ENCODE data around the gene AHCTF1. TPM values are rescaled to one million over a fixed set of nuclear protein-coding genes. Genes with fewer than 3 reads are reported as not detected.
"Not testable (repeated sequence)": the region's sequence is repeated elsewhere in the genome, so short reads cannot be mapped to it uniquely, and the experiment has no call there.

Gene AHCTF1
- total and polyA plus RNA-seq, 2 donors (not counting 1 experiment from before 2014, with no cell fraction given): 15.8 to 30.6 TPM

GRCh38 chr1:246865921-246866320 lies 65.8 kb downstream of the AHCTF1 start:
- no peaks in the 10 kb centered on the region for H4K20me1 ChIP-seq (ENCODE audit: control insufficient read depth, extremely low read depth, insufficient read depth, low read length)

GRCh38 chr1:246863791-246864190 lies 68.0 kb downstream of the AHCTF1 start:
- H3K4me2 ChIP-seq (ENCODE audit: extremely low read depth, insufficient read depth, low read length); H3K9me3 ChIP-seq (ENCODE audit: control insufficient read depth, insufficient read depth, low read depth, low read length); H3K9ac ChIP-seq (ENCODE audit: insufficient read depth, low read length); H4K20me1 ChIP-seq (ENCODE audit: control insufficient read depth, extremely low read depth, insufficient read depth, low read length); H3K4me1 ChIP-seq (ENCODE audit: control insufficient read depth, extremely low read depth, insufficient read depth, low read length); H3K4me3 ChIP-seq (replicated peaks in 1 of 4; ENCODE audit: control extremely low read depth in 1 of 4, insufficient read depth in 1 of 4, low read depth in 3 of 4, low read length in 4 of 4); H3K79me2 ChIP-seq (ENCODE audit: control insufficient read depth, insufficient read depth, low read length); H3K27me3 ChIP-seq (ENCODE audit: control insufficient read depth, insufficient read depth, low read length); H3K36me3 ChIP-seq (ENCODE audit: control insufficient read depth, insufficient read depth, low read length); H3K27ac ChIP-seq (ENCODE audit: insufficient read depth, low read length); H2AFZ ChIP-seq (ENCODE audit: low read length); DNase-seq (ENCODE audit: low read depth in 2 of 2): not testable (repeated sequence)

More at GRCh38 chr1:246865921-246866320, 65.8 kb downstream of the AHCTF1 start:
- no peak overlapping the region for H3K4me3 ChIP-seq (replicated peaks in 1 of 4; ENCODE audit: control extremely low read depth in 1 of 4, insufficient read depth in 1 of 4, low read depth in 3 of 4, low read length in 4 of 4)
- no peak for DNase-seq (ENCODE audit: low read depth in 2 of 2)
- H3K4me2 ChIP-seq (ENCODE audit: extremely low read depth, insufficient read depth, low read length): no peak overlapping the region
- H3K36me3 ChIP-seq (ENCODE audit: control insufficient read depth, insufficient read depth, low read length): peaks cover 2% of the 10 kb centered on the region
- no peak overlapping the region for H3K27ac ChIP-seq (ENCODE audit: insufficient read depth, low read length)
- H3K9me3 ChIP-seq (ENCODE audit: control insufficient read depth, insufficient read depth, low read depth, low read length): no peaks in the 10 kb centered on the region
- TF ChIP-seq CTCF (conservative IDR thresholded peaks at IDR 0.05 in 1 of 2, IDR thresholded peaks at IDR 0.05 in 1 of 2; ENCODE audit: low read depth in 1 of 2, low read length in 2 of 2) (no peak), EZH2 (IDR thresholded peaks at IDR 0.05; ENCODE audit: low read length, missing control alignments) (no peak)
- no peak overlapping the region for H3K9ac ChIP-seq (ENCODE audit: insufficient read depth, low read length)
- no peaks in the 10 kb centered on the region for H3K79me2 ChIP-seq (ENCODE audit: control insufficient read depth, insufficient read depth, low read length)
- H2AFZ ChIP-seq (ENCODE audit: low read length): no peak overlapping the region
- no peaks in the 10 kb centered on the region for H3K4me1 ChIP-seq (ENCODE audit: control insufficient read depth, extremely low read depth, insufficient read depth, low read length)
- no peaks in the 10 kb centered on the region for H3K27me3 ChIP-seq (ENCODE audit: control insufficient read depth, insufficient read depth, low read length)

GRCh38 chr1:246860401-246860800 lies 71.3 kb downstream of the AHCTF1 start:
- Histone ChIP-seq H3K36me3 (ENCODE audit: control insufficient read depth, insufficient read depth, low read length) (peaks cover 2% of the 10 kb centered on the region), H3K79me2 (ENCODE audit: control insufficient read depth, insufficient read depth, low read length) (no peaks in the 10 kb centered on the region), H3K9me3 (ENCODE audit: control insufficient read depth, insufficient read depth, low read depth, low read length) (no peaks in the 10 kb centered on the region), H3K4me1 (ENCODE audit: control insufficient read depth, extremely low read depth, insufficient read depth, low read length) (no peaks in the 10 kb centered on the region), H3K27ac (ENCODE audit: insufficient read depth, low read length) (no peak overlapping the region), H3K27me3 (ENCODE audit: control insufficient read depth, insufficient read depth, low read length) (no peaks in the 10 kb centered on the region), H3K4me2 (ENCODE audit: extremely low read depth, insufficient read depth, low read length) (no peak overlapping the region), H3K4me3 (replicated peaks in 1 of 4; ENCODE audit: control extremely low read depth in 1 of 4, insufficient read depth in 1 of 4, low read depth in 3 of 4, low read length in 4 of 4) (no peak overlapping the region), H3K9ac (ENCODE audit: insufficient read depth, low read length) (no peak overlapping the region), H4K20me1 (ENCODE audit: control insufficient read depth, extremely low read depth, insufficient read depth, low read length) (no peaks in the 10 kb centered on the region), H2AFZ (ENCODE audit: low read length) (no peak overlapping the region)
- peak; percentile 5 to 29 for DNase-seq (ENCODE audit: low read depth in 2 of 2)
- TF ChIP-seq CTCF (conservative IDR thresholded peaks at IDR 0.05 in 1 of 2, IDR thresholded peaks at IDR 0.05 in 1 of 2; ENCODE audit: low read depth in 1 of 2, low read length in 2 of 2) (no peak), EZH2 (IDR thresholded peaks at IDR 0.05; ENCODE audit: low read length, missing control alignments) (no peak)
